ENCODE data around the gene CCDC187.
A peak's percentile ranks its signal among the peaks of the same experiment; 100 is the strongest.

CCDC187 gene

GRCh38 chr9:136230773-136231172 is 73.1 kb downstream of the CCDC187 start:
- Mint-ChIP-seq H3K9me3 (no peaks in the 10 kb centered on the region), H3K27me3 (ENCODE audit: low read depth) (no peaks in the 10 kb centered on the region), H3K27ac (peak overlapping the region; percentile 94), H3K4me3 (peak overlapping the region; percentile 80), H3K36me3 (ENCODE audit: low read depth) (peaks cover 20% of the 10 kb centered on the region), H3K4me1 (ENCODE audit: low read depth) (peaks cover 38% of the 10 kb centered on the region)
- DNase-seq (ENCODE audit: low spot score), result no peak

- Mint-ChIP-seq H3K4me3 (no peak overlapping the region), H3K9me3 (no peaks in the 10 kb centered on the region), H3K27me3 (ENCODE audit: low read depth) (no peaks in the 10 kb centered on the region), H3K27ac (peak overlapping the region; percentile 94), H3K36me3 (ENCODE audit: low read depth) (peaks cover 20% of the 10 kb centered on the region), H3K4me1 (ENCODE audit: low read depth) (peaks cover 38% of the 10 kb centered on the region)
- no peak for DNase-seq (ENCODE audit: low spot score)
These were observed 73.5 kb downstream of the CCDC187 start for GRCh38 chr9:136230365-136230764.

- H3K27ac Mint-ChIP-seq, result peak overlapping the region; percentile 12
- DNase-seq (ENCODE audit: low spot score), result no peak
- H3K9me3 Mint-ChIP-seq, result no peaks in the 10 kb centered on the region
- H3K4me3 Mint-ChIP-seq, result no peak overlapping the region
- no peaks in the 10 kb centered on the region for H3K27me3 Mint-ChIP-seq (ENCODE audit: low read depth)
- H3K4me1 Mint-ChIP-seq (ENCODE audit: low read depth), result peaks cover 36% of the 10 kb centered on the region
- peaks cover 18% of the 10 kb centered on the region for H3K36me3 Mint-ChIP-seq (ENCODE audit: low read depth)
These were observed 74.5 kb downstream of the CCDC187 start for GRCh38 chr9:136229096-136230065.

GRCh38 chr9:136228107-136228875 is 75.6 kb downstream of the CCDC187 start:
- no peaks in the 10 kb centered on the region for H3K9me3 Mint-ChIP-seq
- H3K4me3 Mint-ChIP-seq, result no peak overlapping the region
- H3K4me1 Mint-ChIP-seq (ENCODE audit: low read depth), result peaks cover 29% of the 10 kb centered on the region
- peaks cover 17% of the 10 kb centered on the region for H3K36me3 Mint-ChIP-seq (ENCODE audit: low read depth)
- peak overlapping the region; percentile 5 for H3K27ac Mint-ChIP-seq
- H3K27me3 Mint-ChIP-seq (ENCODE audit: low read depth), result no peaks in the 10 kb centered on the region
- DNase-seq (ENCODE audit: low spot score), result no peak

GRCh38 chr9:136226680-136227407 is 77.0 kb downstream of the CCDC187 start:
- Mint-ChIP-seq H3K27ac (no peak overlapping the region), H3K27me3 (ENCODE audit: low read depth) (no peaks in the 10 kb centered on the region), H3K36me3 (ENCODE audit: low read depth) (peaks cover 20% of the 10 kb centered on the region), H3K9me3 (no peaks in the 10 kb centered on the region), H3K4me3 (no peak overlapping the region), H3K4me1 (ENCODE audit: low read depth) (peaks cover 17% of the 10 kb centered on the region)
- no peak for DNase-seq (ENCODE audit: low spot score)

GRCh38 chr9:136225748-136226679 is 77.9 kb downstream of the CCDC187 start:
- Mint-ChIP-seq H3K36me3 (ENCODE audit: low read depth) (peaks cover 22% of the 10 kb centered on the region), H3K27ac (no peak overlapping the region), H3K4me3 (no peak overlapping the region), H3K4me1 (ENCODE audit: low read depth) (peaks cover 10% of the 10 kb centered on the region), H3K9me3 (no peaks in the 10 kb centered on the region), H3K27me3 (ENCODE audit: low read depth) (no peaks in the 10 kb centered on the region)
- DNase-seq (ENCODE audit: low spot score), result peak; percentile 39

GRCh38 chr9:136225366-136225747 is 78.5 kb downstream of the CCDC187 start:
- Mint-ChIP-seq H3K9me3 (no peaks in the 10 kb centered on the region), H3K4me1 (ENCODE audit: low read depth) (peaks cover 6% of the 10 kb centered on the region), H3K4me3 (no peak overlapping the region), H3K27ac (no peak overlapping the region), H3K27me3 (ENCODE audit: low read depth) (no peaks in the 10 kb centered on the region), H3K36me3 (ENCODE audit: low read depth) (peaks cover 19% of the 10 kb centered on the region)
- no peak for DNase-seq (ENCODE audit: low spot score)

GRCh38 chr9:136223871-136224640 is 79.8 kb downstream of the CCDC187 start:
- H3K4me1 Mint-ChIP-seq (ENCODE audit: low read depth), result peaks cover 4% of the 10 kb centered on the region
- no peak overlapping the region for H3K4me3 Mint-ChIP-seq

GRCh38 chr9:136222906-136223285 is 81.0 kb downstream of the CCDC187 start:
- Mint-ChIP-seq H3K27me3 (ENCODE audit: low read depth) (no peaks in the 10 kb centered on the region), H3K9me3 (no peaks in the 10 kb centered on the region), H3K4me1 (ENCODE audit: low read depth) (peaks cover under 1% of the 10 kb centered on the region), H3K27ac (no peak overlapping the region), H3K4me3 (no peak overlapping the region), H3K36me3 (ENCODE audit: low read depth) (peaks cover 17% of the 10 kb centered on the region)
- DNase-seq (ENCODE audit: low spot score), result no peak

More at GRCh38 chr9:136223871-136224640, 79.8 kb downstream of the CCDC187 start:
- peaks cover 19% of the 10 kb centered on the region for H3K36me3 Mint-ChIP-seq (ENCODE audit: low read depth)
- DNase-seq (ENCODE audit: low spot score), result no peak
- H3K9me3 Mint-ChIP-seq, result no peaks in the 10 kb centered on the region
- H3K27me3 Mint-ChIP-seq (ENCODE audit: low read depth), result no peaks in the 10 kb centered on the region
- no peak overlapping the region for H3K27ac Mint-ChIP-seq

GRCh38 chr9:136222166-136222905 is 81.6 kb downstream of the CCDC187 start:
- no peak overlapping the region for H3K27ac Mint-ChIP-seq
- no peaks in the 10 kb centered on the region for H3K27me3 Mint-ChIP-seq (ENCODE audit: low read depth)
- no peak overlapping the region for H3K4me3 Mint-ChIP-seq
- H3K9me3 Mint-ChIP-seq, result no peaks in the 10 kb centered on the region
- no peak for DNase-seq (ENCODE audit: low spot score)
- no peaks in the 10 kb centered on the region for H3K4me1 Mint-ChIP-seq (ENCODE audit: low read depth)
- peaks cover 16% of the 10 kb centered on the region for H3K36me3 Mint-ChIP-seq (ENCODE audit: low read depth)

- Mint-ChIP-seq H3K9me3 (no peaks in the 10 kb centered on the region), H3K36me3 (ENCODE audit: low read depth) (peaks cover 25% of the 10 kb centered on the region), H3K27me3 (ENCODE audit: low read depth) (no peaks in the 10 kb centered on the region), H3K27ac (peak overlapping the region; percentile 65), H3K4me1 (ENCODE audit: low read depth) (no peaks in the 10 kb centered on the region), H3K4me3 (no peak overlapping the region)
- no peak for DNase-seq (ENCODE audit: low spot score)
These were observed 83.7 kb downstream of the CCDC187 start for GRCh38 chr9:136220017-136220729.
